ENCODE results near the gene S100A9.
"Not testable (repeated sequence)": the region's sequence is repeated elsewhere in the genome, so short reads cannot be mapped to it uniquely, and the experiment has no call there.

- not testable (repeated sequence) for TF ChIP-seq CTCF (conservative IDR thresholded peaks at IDR 0.05); ZFX (IDR thresholded peaks at IDR 0.05)
Measured at GRCh38 chr1:153318145-153318544, 39.5 kb upstream of the S100A9 start.

All from C4-2B (cell line).